GM23248 (cell line): ENCODE data around the gene S100A16.

Experiments
- EZH2 ChIP-seq: fragments of 200-600 bp; sonication (generic); IDR thresholded peaks from 2 replicates; pipeline ENCODE4 v1.6.1; 2018; ENCODE audit warnings: antibody characterized with exemption, mild to moderate bottlenecking; ENCODE audit not compliant: insufficient read depth, poor library complexity, severe bottlenecking
- EZH2phosphoT487 ChIP-seq: fragments of 200-600 bp; sonication (generic); IDR thresholded peaks from 2 replicates; pipeline ENCODE4 v1.6.1; 2018; ENCODE audit warnings: antibody characterized with exemption, moderate library complexity, mild to moderate bottlenecking, low read depth; ENCODE audit not compliant: insufficient read depth

GRCh38 chr1:153586347-153586746, 26.6 kb downstream of the S100A16 start:
- TF ChIP-seq EZH2phosphoT487 (no peak), EZH2 (no peak)
